Activated T-cell treated with anti-CD3 and anti-CD28 coated beads, Interleukin-2, amount 50 U/mL, for 72 hours (primary cell): ENCODE results near the gene SRGAP3. TPM values are rescaled to one million over a fixed set of nuclear protein-coding genes. Genes with fewer than 3 reads are reported as not detected.

Experiments used
- ATAC-seq, 2 donors: fragments of 150-1000 bp; cut with Tn5 transposase; replicated peaks in 1 of 2; 2 replicates each; pipeline ENCODE4 v1.10.0; 2021; ENCODE audit warnings: moderate library complexity in 2 of 2, mild to moderate bottlenecking in 1 of 2
- DNase-seq, 2 donors: peaks; one replicate each; pipeline ENCODE4 v3.0.0; 2021 to 2022; ENCODE audit warnings: mixed read lengths in 1 of 2
- H3K27ac Mint-ChIP-seq: one replicate; pipeline ENCODE4 v1.8.0; 2022; ENCODE audit warnings: mild to moderate bottlenecking, moderate library complexity, mixed read lengths
- H3K27me3 Mint-ChIP-seq: one replicate; pipeline ENCODE4 v1.8.0; 2022; ENCODE audit warnings: low read depth, mixed read lengths
- H3K36me3 Mint-ChIP-seq, 2 donors: one replicate each; pipeline ENCODE4 v1.8.0; 2022; ENCODE audit warnings: mixed read lengths in 2 of 2, mild to moderate bottlenecking in 1 of 2; ENCODE audit not compliant: insufficient read depth in 2 of 2
- H3K4me1 Mint-ChIP-seq: one replicate; pipeline ENCODE4 v1.8.0; 2022; ENCODE audit warnings: low read depth, mixed read lengths
- H3K4me3 Mint-ChIP-seq, 2 donors: one replicate each; pipeline ENCODE4 v1.8.0; 2022; ENCODE audit warnings: mild to moderate bottlenecking in 2 of 2, mixed read lengths in 2 of 2, moderate library complexity in 2 of 2
- H3K9me3 Mint-ChIP-seq, 2 donors: one replicate each; pipeline ENCODE4 v1.8.0; 2022; ENCODE audit warnings: mixed read lengths in 2 of 2
- total RNA-seq, 2 donors: library from RNA; stranded (reverse); gene quantifications; one replicate each; pipeline ENCODE4 v1.2.3, GENCODE V29; 2022

Gene SRGAP3
- total RNA-seq, 2 donors from 2014 or later = 2.8 to 3.0 TPM

- H3K9me3 Mint-ChIP-seq = no peaks in the 10 kb centered on the region
- ATAC-seq = no peak
- no peaks in the 10 kb centered on the region for H3K27me3 Mint-ChIP-seq
- no peaks in the 10 kb centered on the region for H3K36me3 Mint-ChIP-seq
- H3K27ac Mint-ChIP-seq = no peak overlapping the region
- H3K4me3 Mint-ChIP-seq = no peak overlapping the region
- DNase-seq = no peak
- H3K4me1 Mint-ChIP-seq = no peaks in the 10 kb centered on the region
These were observed 138.6 kb downstream of the SRGAP3 start for GRCh38 chr3:9110802-9111201.

GRCh38 chr3:9110316-9110715 is 139.1 kb downstream of the SRGAP3 start:
- no peaks in the 10 kb centered on the region for H3K9me3 Mint-ChIP-seq
- ATAC-seq = no peak
- no peaks in the 10 kb centered on the region for H3K27me3 Mint-ChIP-seq
- no peaks in the 10 kb centered on the region for H3K36me3 Mint-ChIP-seq
- H3K4me3 Mint-ChIP-seq = no peak overlapping the region
- DNase-seq = no peak
- no peak overlapping the region for H3K27ac Mint-ChIP-seq
- H3K4me1 Mint-ChIP-seq = no peaks in the 10 kb centered on the region

DNA sequence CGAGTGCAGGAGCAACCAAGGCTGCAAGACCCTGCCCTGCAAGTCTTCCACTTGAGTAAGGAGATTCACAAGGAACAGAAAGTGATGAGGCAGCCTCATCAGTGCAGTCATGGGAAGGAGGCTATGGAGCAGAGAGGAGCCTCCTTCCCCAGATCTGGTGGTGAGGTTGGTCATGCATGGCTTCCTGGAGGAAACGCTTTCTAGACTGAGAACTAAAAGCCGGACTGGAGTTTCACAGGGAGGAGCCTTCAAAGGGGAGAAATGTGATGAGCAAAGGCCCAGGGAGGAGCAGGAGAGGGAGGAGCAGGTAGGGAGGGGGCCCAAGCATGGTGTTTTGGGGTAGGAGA is 139.9 kb downstream of the SRGAP3 start:
- H3K36me3 Mint-ChIP-seq = no peaks in the 10 kb centered on the region
- ATAC-seq (no peak), DNase-seq (no peak)
- no peak overlapping the region for H3K27ac Mint-ChIP-seq
- H3K4me3 Mint-ChIP-seq = no peak overlapping the region
- no peaks in the 10 kb centered on the region for H3K27me3 Mint-ChIP-seq
- H3K9me3 Mint-ChIP-seq = no peaks in the 10 kb centered on the region
- H3K4me1 Mint-ChIP-seq = no peaks in the 10 kb centered on the region

GRCh38 chr3:9108876-9109567 is 140.4 kb downstream of the SRGAP3 start:
- Mint-ChIP-seq H3K4me1 (no peaks in the 10 kb centered on the region), H3K9me3 (no peaks in the 10 kb centered on the region), H3K4me3 (no peak overlapping the region), H3K27me3 (no peaks in the 10 kb centered on the region), H3K27ac (no peak overlapping the region), H3K36me3 (no peaks in the 10 kb centered on the region)
- ATAC-seq (no peak), DNase-seq (no peak)

GRCh38 chr3:9107738-9108137 is 141.7 kb downstream of the SRGAP3 start:
- Mint-ChIP-seq H3K4me1 (no peaks in the 10 kb centered on the region), H3K36me3 (no peaks in the 10 kb centered on the region), H3K4me3 (no peak overlapping the region), H3K9me3 (no peaks in the 10 kb centered on the region), H3K27me3 (no peaks in the 10 kb centered on the region), H3K27ac (no peak overlapping the region)
- ATAC-seq = no peak
- no peak for DNase-seq

DNA sequence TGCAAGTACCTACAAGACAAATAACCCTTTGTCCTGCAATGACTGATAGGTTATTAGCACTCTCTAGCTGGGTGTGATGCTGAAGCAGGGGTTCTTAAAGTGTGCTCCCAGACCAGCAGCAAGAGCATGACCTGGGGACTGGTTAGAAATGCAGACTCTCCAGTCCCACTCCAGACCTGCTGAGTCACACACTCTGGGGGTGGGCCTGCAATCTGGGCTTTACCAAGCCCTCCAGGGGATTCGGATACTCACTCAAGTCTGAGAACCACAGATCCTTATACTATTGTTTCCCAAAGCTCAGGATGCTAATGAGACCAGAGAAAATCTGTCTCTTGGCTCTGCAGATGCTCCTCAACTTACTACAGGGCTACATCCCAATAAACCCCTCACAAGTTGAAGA is 144.0 kb downstream of the SRGAP3 start:
- no peak for ATAC-seq
- no peak overlapping the region for H3K4me3 Mint-ChIP-seq

GRCh38 chr3:9104121-9104520 is 145.3 kb downstream of the SRGAP3 start:
- Mint-ChIP-seq H3K4me1 (no peaks in the 10 kb centered on the region), H3K4me3 (no peak overlapping the region), H3K27me3 (no peaks in the 10 kb centered on the region), H3K9me3 (no peaks in the 10 kb centered on the region), H3K36me3 (no peaks in the 10 kb centered on the region), H3K27ac (no peak overlapping the region)
- DNase-seq (no peak), ATAC-seq (no peak)

More for the DNA sequence above, 144.0 kb downstream of the SRGAP3 start:
- no peak for DNase-seq
- H3K36me3 Mint-ChIP-seq = no peaks in the 10 kb centered on the region
- no peaks in the 10 kb centered on the region for H3K4me1 Mint-ChIP-seq
- H3K27ac Mint-ChIP-seq = no peak overlapping the region
- H3K27me3 Mint-ChIP-seq = no peaks in the 10 kb centered on the region
- H3K9me3 Mint-ChIP-seq = no peaks in the 10 kb centered on the region

DNA sequence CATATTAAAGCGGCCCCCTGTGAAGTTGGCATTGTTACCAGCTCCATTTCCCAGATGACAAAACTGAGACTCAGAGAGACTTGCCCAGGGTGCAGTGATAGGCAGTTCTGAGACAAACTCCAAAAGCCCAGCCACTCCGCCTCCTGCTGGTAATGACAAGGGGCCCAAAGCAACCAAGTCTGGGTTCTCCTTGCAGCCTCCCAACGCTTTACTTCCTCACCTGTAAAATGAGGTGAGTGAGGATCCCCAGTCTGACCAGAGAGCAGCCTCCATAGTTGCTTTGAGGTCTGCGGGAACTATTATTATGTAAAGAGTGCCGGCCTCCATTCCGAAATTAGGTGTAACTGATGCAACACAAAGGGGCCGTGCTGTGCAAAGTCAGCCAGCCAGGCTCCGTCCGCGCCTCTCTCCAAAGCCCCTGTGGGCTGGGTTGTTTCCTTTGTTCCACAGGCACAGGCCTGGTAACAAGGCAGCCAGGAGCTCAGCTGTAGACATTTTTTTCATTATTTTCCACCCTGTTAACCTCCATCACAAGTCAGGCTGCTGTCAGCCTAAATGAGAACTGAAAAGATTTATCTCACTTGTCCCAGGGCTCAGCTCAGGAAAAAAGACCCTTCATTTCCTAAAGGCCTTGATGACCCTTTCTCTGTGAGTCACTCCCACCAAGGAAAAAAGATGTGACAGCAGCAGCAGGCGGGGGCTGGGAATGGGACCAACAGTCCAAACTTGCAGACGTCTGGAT is 147.0 kb downstream of the SRGAP3 start:
- ATAC-seq (no peak), DNase-seq (no peak)
- Mint-ChIP-seq H3K9me3 (no peaks in the 10 kb centered on the region), H3K36me3 (no peaks in the 10 kb centered on the region), H3K4me3 (no peak overlapping the region), H3K4me1 (no peaks in the 10 kb centered on the region), H3K27ac (no peak overlapping the region), H3K27me3 (no peaks in the 10 kb centered on the region)

DNA sequence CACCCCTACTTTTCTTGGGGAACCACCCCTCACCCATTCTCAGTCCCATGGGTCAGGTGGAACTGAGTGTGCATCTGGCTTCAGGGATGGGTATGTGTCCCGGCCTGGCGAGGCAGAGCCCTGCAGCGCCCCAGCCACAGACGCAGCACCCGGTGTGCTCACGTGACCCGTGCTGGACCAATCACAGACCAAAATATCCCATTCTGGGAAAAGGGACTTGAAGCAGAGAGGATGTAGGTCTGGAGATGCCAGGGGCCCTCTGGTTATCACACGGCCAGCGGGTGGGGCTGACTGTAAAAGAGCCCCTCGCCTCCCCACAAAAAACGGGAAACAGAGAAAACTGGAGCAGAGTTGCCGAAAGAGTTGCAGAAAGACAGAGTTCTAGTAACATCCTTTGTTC is 148.2 kb downstream of the SRGAP3 start:
- H3K4me1 Mint-ChIP-seq = no peaks in the 10 kb centered on the region

DNA sequence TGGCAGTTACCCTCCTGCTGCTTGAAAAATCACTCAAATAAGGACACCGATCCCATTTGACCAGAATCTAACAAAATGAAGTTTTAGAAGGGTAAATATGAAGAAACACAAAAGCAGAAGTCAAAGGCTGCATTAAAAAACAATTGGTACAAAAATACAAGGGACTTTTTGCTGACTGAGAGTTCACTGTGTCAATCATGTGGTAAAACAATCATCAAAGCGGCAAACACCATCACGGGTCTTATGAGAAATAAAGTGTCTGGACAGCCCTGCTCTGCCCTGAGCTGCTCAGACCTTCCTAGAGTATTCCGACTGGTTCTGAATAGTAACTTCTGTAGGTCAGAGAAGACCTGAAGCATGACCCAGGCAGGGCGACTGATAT is 148.9 kb downstream of the SRGAP3 start:
- Mint-ChIP-seq H3K27me3 (no peaks in the 10 kb centered on the region), H3K4me1 (no peaks in the 10 kb centered on the region), H3K9me3 (no peaks in the 10 kb centered on the region), H3K27ac (no peak overlapping the region), H3K36me3 (no peaks in the 10 kb centered on the region), H3K4me3 (no peak overlapping the region)
- DNase-seq (no peak), ATAC-seq (no peak)

More for the DNA sequence above, 148.2 kb downstream of the SRGAP3 start:
- DNase-seq (no peak), ATAC-seq (no peak)
- Mint-ChIP-seq H3K36me3 (no peaks in the 10 kb centered on the region), H3K4me3 (no peak overlapping the region), H3K9me3 (no peaks in the 10 kb centered on the region), H3K27me3 (no peaks in the 10 kb centered on the region), H3K27ac (no peak overlapping the region)

DNA sequence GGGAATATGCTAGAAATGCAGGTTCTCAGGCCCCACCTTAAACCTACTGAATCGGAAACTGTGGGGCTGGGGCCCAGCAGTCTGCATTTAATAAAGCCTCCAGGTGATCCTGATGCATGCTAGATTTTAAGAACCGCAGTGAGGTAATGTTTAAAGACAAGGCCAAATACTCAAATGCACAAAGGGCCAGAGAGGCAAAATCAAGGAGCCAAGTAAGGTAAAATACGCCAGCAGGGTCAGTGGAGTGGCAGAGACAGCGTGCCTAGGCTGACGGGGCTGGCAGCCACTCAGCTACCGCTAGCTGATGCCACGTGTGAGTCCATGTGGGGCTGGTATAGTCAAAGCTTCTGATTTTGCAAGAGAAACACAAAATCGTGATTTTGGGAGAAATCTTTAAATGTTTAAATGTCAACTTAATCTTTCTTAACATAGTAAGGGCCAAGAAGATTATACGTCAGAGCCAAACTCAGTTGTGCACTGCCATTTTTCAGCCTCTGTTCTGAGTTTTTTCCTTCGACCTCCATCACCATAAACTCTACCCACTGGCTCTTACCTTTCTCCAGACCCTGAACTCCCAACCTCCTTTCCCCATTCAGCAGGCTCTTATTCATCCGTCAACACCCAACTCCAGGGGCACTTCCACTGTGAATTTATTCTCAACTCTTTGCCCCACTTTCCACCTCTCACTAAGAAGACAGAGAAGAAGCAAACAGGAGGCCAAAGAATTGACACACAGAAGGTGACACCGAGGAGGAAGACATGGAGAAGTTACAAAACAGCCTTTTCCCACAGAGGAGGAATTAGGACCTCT is 149.5 kb downstream of the SRGAP3 start:
- Mint-ChIP-seq H3K9me3 (no peaks in the 10 kb centered on the region), H3K36me3 (no peaks in the 10 kb centered on the region), H3K4me3 (no peak overlapping the region), H3K4me1 (no peaks in the 10 kb centered on the region), H3K27ac (no peak overlapping the region), H3K27me3 (no peaks in the 10 kb centered on the region)
- ATAC-seq (no peak), DNase-seq (no peak)

- Mint-ChIP-seq H3K27me3 (no peaks in the 10 kb centered on the region), H3K36me3 (no peaks in the 10 kb centered on the region), H3K4me3 (no peak overlapping the region), H3K9me3 (no peaks in the 10 kb centered on the region), H3K27ac (no peak overlapping the region), H3K4me1 (no peaks in the 10 kb centered on the region)
- DNase-seq (no peak), ATAC-seq (no peak)
These were observed 150.4 kb downstream of the SRGAP3 start for GRCh38 chr3:9098716-9099675.
